Left lung (tissue), 10 donors: ENCODE measurements around the gene LATS2. TPM values are rescaled to one million over a fixed set of nuclear protein-coding genes. Genes with fewer than 3 reads are reported as not detected.
A peak's percentile ranks its signal among the peaks of the same experiment; 100 is the strongest.
"Not testable (repeated sequence)": the region's sequence is repeated elsewhere in the genome, so short reads cannot be mapped to it uniquely, and the experiment has no call there.

Experiments
- ATAC-seq: fragments of 200-7000 bp; cut with Tn5 transposase; one replicate; pipeline ENCODE4 v1.9.1; 2020; ENCODE audit warnings: moderate library complexity
- DNase-seq, 4 donors: peaks; one replicate each; pipeline ENCODE4 v3.0.0-alpha.2; 2013 to 2020
- H3K27ac ChIP-seq, 2 donors: fragments of 200-600 bp; sonication (generic) in 1 of 2; one replicate each; pipeline versions ENCODE4 v1.5.0 to v1.8.0; 2020 to 2021
- H3K27me3 ChIP-seq, 2 donors: fragments of 200-600 bp; sonication (generic) in 1 of 2; one replicate each; pipeline versions ENCODE4 v1.5.0 to v1.8.0; 2020 to 2021
- H3K36me3 ChIP-seq, 2 donors: fragments of 200-600 bp; sonication (generic) in 1 of 2; one replicate each; pipeline versions ENCODE4 v1.5.0 to v1.8.0; 2020 to 2021
- H3K4me1 ChIP-seq, 2 donors: fragments of 200-600 bp; one replicate each; pipeline ENCODE4 v1.8.0; 2021
- H3K4me3 ChIP-seq, 2 donors: fragments of 200-600 bp; sonication (generic) in 1 of 2; one replicate each; pipeline versions ENCODE4 v1.5.0 to v1.8.0; 2020 to 2021; ENCODE audit warnings: mild to moderate bottlenecking in 1 of 2
- H3K9me3 ChIP-seq, 2 donors: fragments of 200-600 bp; sonication (generic) in 1 of 2; one replicate each; pipeline versions ENCODE4 v1.5.0 to v1.8.0; 2020 to 2021
- intact Hi-C, 2 donors: fragments of 100-400 bp; cut with DNase I; formaldehyde crosslinking; loops; one replicate each; pipeline versions ENCODE4 v1.11.2 to v1.14.2; 2022
- polyA plus RNA-seq, 6 donors: library from polyadenylated mRNA; unstranded; fragments of 120-200 nt; gene quantifications; one replicate each; pipeline ENCODE4 v1.2.1, GENCODE V29; 2013; ENCODE audit not compliant: insufficient read length in 6 of 6
- total RNA-seq, 2 donors: library from RNA; stranded (reverse); fragmentation: NEBNext Ultra II Directional; extraction: Animal tissue kit (Norgen Biotek cat#: 25700); gene quantifications; one replicate each; pipeline ENCODE4 v1.2.1, GENCODE V29; 2021
- TF ChIP-seq, protein P1 (sequence below), 2 donors: fragments of 200-600 bp; sonication (generic) in 1 of 2; IDR thresholded peaks; one replicate each; pipeline versions ENCODE4 v1.5.0 to v1.8.0; 2021; ENCODE audit warnings: antibody characterized with exemption in 2 of 2
- donor health status: DM: no; HTN: yes; CAD: no.
- donor health status: DM: no; HTN: no; CAD: no.

The LATS2 gene
- total and polyA plus RNA-seq, 8 donors: 13.2 to 31.9 (median 17.0) TPM

GRCh38 chr13:20942938-20943559, 118.3 kb downstream of the LATS2 start:
- H3K4me3 ChIP-seq: no peak overlapping the region
- H3K4me1 ChIP-seq: peaks cover 0 to 21% of the 10 kb centered on the region in 2 donors
- no peaks in the 10 kb centered on the region for H3K36me3 ChIP-seq
- ATAC-seq (no peak), DNase-seq (no peak)
- TF ChIP-seq, protein P1, sequence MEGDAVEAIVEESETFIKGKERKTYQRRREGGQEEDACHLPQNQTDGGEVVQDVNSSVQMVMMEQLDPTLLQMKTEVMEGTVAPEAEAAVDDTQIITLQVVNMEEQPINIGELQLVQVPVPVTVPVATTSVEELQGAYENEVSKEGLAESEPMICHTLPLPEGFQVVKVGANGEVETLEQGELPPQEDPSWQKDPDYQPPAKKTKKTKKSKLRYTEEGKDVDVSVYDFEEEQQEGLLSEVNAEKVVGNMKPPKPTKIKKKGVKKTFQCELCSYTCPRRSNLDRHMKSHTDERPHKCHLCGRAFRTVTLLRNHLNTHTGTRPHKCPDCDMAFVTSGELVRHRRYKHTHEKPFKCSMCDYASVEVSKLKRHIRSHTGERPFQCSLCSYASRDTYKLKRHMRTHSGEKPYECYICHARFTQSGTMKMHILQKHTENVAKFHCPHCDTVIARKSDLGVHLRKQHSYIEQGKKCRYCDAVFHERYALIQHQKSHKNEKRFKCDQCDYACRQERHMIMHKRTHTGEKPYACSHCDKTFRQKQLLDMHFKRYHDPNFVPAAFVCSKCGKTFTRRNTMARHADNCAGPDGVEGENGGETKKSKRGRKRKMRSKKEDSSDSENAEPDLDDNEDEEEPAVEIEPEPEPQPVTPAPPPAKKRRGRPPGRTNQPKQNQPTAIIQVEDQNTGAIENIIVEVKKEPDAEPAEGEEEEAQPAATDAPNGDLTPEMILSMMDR (IDR thresholded peaks at IDR 0.05): no peak
- peaks cover 0 to 17% of the 10 kb centered on the region in 2 donors for H3K27me3 ChIP-seq
- H3K9me3 ChIP-seq: no peaks in the 10 kb centered on the region
- intact Hi-C loops: loop anchor here in 1 of 2 donors (10.0 kb wide), 1 partner anchor 192 kb away; no protein-coding TSS in a partner anchor
- H3K27ac ChIP-seq: peak overlapping the region; percentile 68

DNA sequence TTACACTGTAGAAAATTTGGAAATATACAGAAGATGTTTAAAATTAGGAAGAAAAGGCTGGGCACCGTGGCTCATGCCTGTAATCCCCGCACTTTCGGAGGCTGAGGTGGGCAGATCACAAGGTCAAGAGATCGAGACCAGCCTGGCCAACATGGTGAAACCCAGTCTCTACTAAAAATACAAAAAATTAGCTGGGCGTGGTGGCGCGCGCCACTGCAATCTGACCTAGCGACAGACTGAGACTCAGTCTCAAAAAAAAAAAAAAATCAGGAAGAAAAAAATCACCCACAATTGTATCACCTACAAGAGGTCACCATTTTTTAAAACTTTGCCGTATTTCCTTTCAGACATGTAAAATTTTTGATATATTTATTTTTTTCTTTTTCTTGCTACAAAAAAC, 120.9 kb downstream of the LATS2 start:
- H3K9me3 ChIP-seq, ATAC-seq, DNase-seq, H3K36me3 ChIP-seq, H3K27ac ChIP-seq, H3K27me3 ChIP-seq, H3K4me3 ChIP-seq: not testable (repeated sequence)
- intact Hi-C loops: loop anchor here in 1 of 2 donors (10.0 kb wide), 1 partner anchor 194 kb away; no protein-coding TSS in a partner anchor
- peaks cover 0 to 12% of the 10 kb centered on the region in 2 donors for H3K4me1 ChIP-seq

GRCh38 chr13:20940083-20940482, 121.3 kb downstream of the LATS2 start:
- ATAC-seq (no peak), DNase-seq (no peak)
- intact Hi-C loops: loop anchor here in 1 of 2 donors (10.0 kb wide), 1 partner anchor 195 kb away; no protein-coding TSS in a partner anchor
- H3K27me3 ChIP-seq: no peaks in the 10 kb centered on the region
- H3K27ac ChIP-seq: no peak overlapping the region
- H3K4me3 ChIP-seq: no peak overlapping the region
- peaks cover 0 to 12% of the 10 kb centered on the region in 2 donors for H3K4me1 ChIP-seq
- H3K9me3 ChIP-seq: no peaks in the 10 kb centered on the region
- H3K36me3 ChIP-seq: no peaks in the 10 kb centered on the region
- TF ChIP-seq, protein P1 (IDR thresholded peaks at IDR 0.05): no peak

DNA sequence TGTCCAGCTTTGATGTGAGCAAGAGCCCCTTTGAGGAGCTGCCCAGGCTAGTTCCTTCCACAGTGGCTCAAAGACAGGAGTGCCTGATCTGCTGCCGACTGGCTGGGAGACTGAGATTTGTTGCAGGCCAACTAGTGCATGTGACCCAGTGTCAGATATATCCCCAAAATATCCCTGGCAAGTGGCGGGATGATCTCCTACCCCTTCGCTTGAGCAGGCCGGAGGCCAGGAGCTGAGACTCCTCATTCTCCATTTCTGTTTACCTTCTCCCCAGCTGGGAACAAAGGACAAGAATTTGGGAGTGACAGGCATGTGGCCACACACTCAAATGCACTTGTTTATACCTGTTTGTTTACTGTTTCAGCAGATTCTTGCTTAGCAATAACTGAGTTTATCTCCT, 121.7 kb downstream of the LATS2 start:
- TF ChIP-seq, protein P1 (IDR thresholded peaks at IDR 0.05): no peak
- ATAC-seq: no peak
- Histone ChIP-seq H3K27me3 (no peaks in the 10 kb centered on the region), H3K36me3 (no peaks in the 10 kb centered on the region), H3K4me1 (peaks cover 0 to 12% of the 10 kb centered on the region in 2 donors), H3K4me3 (no peak overlapping the region), H3K9me3 (no peaks in the 10 kb centered on the region), H3K27ac (no peak overlapping the region)
- intact Hi-C loops: loop anchor here in 1 of 2 donors (10.0 kb wide), 1 partner anchor 195 kb away; no protein-coding TSS in a partner anchor
- no peak for DNase-seq

- Histone ChIP-seq H3K36me3 (no peaks in the 10 kb centered on the region), H3K27me3 (no peaks in the 10 kb centered on the region), H3K27ac (no peak overlapping the region), H3K9me3 (no peaks in the 10 kb centered on the region), H3K4me3 (no peak overlapping the region), H3K4me1 (peaks cover 0 to 3% of the 10 kb centered on the region in 2 donors)
- no peak for DNase-seq
- ATAC-seq: no peak
- TF ChIP-seq, protein P1 (IDR thresholded peaks at IDR 0.05): no peak
- intact Hi-C loops: no loop called here
Measured at GRCh38 chr13:20938302-20938701, 123.1 kb downstream of the LATS2 start.
